Measurements from ENCODE around the gene CTAG1B.

The CTAG1B gene

DNA sequence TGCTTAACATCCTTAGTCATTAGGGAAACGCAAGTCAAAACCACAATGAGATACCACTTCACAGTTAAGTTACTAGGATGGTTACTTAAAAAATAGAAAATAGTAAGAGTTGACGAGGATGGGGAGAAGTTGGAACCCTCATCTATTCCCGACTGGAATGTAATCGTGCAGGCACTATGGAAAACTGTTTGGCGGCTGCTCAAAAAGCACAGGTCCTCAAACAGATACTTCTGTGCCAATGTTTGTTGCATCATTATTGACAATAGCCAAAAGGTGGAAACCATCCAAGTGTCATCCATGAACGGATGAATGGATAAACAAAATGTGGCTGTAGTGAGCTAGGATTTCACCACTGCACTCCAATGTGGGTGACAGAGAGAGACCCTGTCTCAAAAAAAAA is 11.7 kb downstream of the CTAG1B start:
- H3K4me3 ChIP-seq (ENCODE audit: low read depth, low read length) = no peak overlapping the region
- no peak for DNase-seq (ENCODE audit: low read depth)
- TF ChIP-seq, protein P1, sequence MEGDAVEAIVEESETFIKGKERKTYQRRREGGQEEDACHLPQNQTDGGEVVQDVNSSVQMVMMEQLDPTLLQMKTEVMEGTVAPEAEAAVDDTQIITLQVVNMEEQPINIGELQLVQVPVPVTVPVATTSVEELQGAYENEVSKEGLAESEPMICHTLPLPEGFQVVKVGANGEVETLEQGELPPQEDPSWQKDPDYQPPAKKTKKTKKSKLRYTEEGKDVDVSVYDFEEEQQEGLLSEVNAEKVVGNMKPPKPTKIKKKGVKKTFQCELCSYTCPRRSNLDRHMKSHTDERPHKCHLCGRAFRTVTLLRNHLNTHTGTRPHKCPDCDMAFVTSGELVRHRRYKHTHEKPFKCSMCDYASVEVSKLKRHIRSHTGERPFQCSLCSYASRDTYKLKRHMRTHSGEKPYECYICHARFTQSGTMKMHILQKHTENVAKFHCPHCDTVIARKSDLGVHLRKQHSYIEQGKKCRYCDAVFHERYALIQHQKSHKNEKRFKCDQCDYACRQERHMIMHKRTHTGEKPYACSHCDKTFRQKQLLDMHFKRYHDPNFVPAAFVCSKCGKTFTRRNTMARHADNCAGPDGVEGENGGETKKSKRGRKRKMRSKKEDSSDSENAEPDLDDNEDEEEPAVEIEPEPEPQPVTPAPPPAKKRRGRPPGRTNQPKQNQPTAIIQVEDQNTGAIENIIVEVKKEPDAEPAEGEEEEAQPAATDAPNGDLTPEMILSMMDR (IDR thresholded peaks at IDR 0.05; ENCODE audit: insufficient read depth, low read depth, low read length, missing control alignments) = no peak

GRCh38 chrX:154605566-154605965 is 13.5 kb downstream of the CTAG1B start:
- TF ChIP-seq, protein P1 (IDR thresholded peaks at IDR 0.05; ENCODE audit: insufficient read depth, low read depth, low read length, missing control alignments) = no peak
- H3K4me3 ChIP-seq (ENCODE audit: low read depth, low read length) = no peak overlapping the region
- no peak for DNase-seq (ENCODE audit: low read depth)

- no peak overlapping the region for H3K4me3 ChIP-seq (ENCODE audit: low read depth, low read length)
- TF ChIP-seq, protein P1 (IDR thresholded peaks at IDR 0.05; ENCODE audit: insufficient read depth, low read depth, low read length, missing control alignments) = no peak
- no peak for DNase-seq (ENCODE audit: low read depth)
These were observed 15.3 kb downstream of the CTAG1B start for GRCh38 chrX:154603438-154604430.

- H3K4me3 ChIP-seq (ENCODE audit: low read depth, low read length) = no peak overlapping the region
- TF ChIP-seq, protein P1 (IDR thresholded peaks at IDR 0.05; ENCODE audit: insufficient read depth, low read depth, low read length, missing control alignments) = no peak
- no peak for DNase-seq (ENCODE audit: low read depth)
These were observed 16.2 kb downstream of the CTAG1B start for GRCh38 chrX:154602766-154603437.

GRCh38 chrX:154602226-154602625 is 16.9 kb downstream of the CTAG1B start:
- TF ChIP-seq, protein P1 (IDR thresholded peaks at IDR 0.05; ENCODE audit: insufficient read depth, low read depth, low read length, missing control alignments) = no peak
- H3K4me3 ChIP-seq (ENCODE audit: low read depth, low read length) = no peak overlapping the region
- DNase-seq (ENCODE audit: low read depth) = no peak

GRCh38 chrX:154600759-154601374 is 18.2 kb downstream of the CTAG1B start:
- TF ChIP-seq, protein P1 (IDR thresholded peaks at IDR 0.05; ENCODE audit: insufficient read depth, low read depth, low read length, missing control alignments) = no peak
- no peak for DNase-seq (ENCODE audit: low read depth)
- no peak overlapping the region for H3K4me3 ChIP-seq (ENCODE audit: low read depth, low read length)

Data from GM12865 (cell line).